WERI-Rb-1 (cell line): Measurements from ENCODE around the gene PLIN4.
"Not testable (repeated sequence)": the region's sequence is repeated elsewhere in the genome, so short reads cannot be mapped to it uniquely, and the experiment has no call there.

Experiments used
- DNase-seq: peaks from one replicate; pipeline ENCODE4 v3.0.0-alpha.2; 2020
- H3K27ac ChIP-seq: fragments of 250-450 bp; sonication (Bioruptor Pico); 2 replicates; pipeline ENCODE4 v1.5.1; 2020; ENCODE audit warnings: mild to moderate bottlenecking, moderate library complexity
- H3K27me3 ChIP-seq: fragments of 250-450 bp; sonication (Bioruptor Pico); 2 replicates; pipeline ENCODE4 v1.5.1; 2021; ENCODE audit warnings: mild to moderate bottlenecking, low read depth, moderate library complexity; ENCODE audit not compliant: insufficient read depth, severe bottlenecking
- H3K36me3 ChIP-seq: fragments of 250-450 bp; sonication (Bioruptor Pico); 2 replicates; pipeline ENCODE4 v1.5.1; 2020; ENCODE audit warnings: mild to moderate bottlenecking, moderate library complexity
- H3K4me3 ChIP-seq: 2 replicates; pipeline ENCODE4 v1.5.1; 2011; ENCODE audit warnings: low read depth, mild to moderate bottlenecking, control low read depth, low read length
- H3K9me3 ChIP-seq: fragments of 250-450 bp; sonication (Bioruptor Pico); 2 replicates; pipeline ENCODE4 v1.5.1; 2021; ENCODE audit warnings: mild to moderate bottlenecking, moderate library complexity; ENCODE audit not compliant: severe bottlenecking
- CTCF ChIP-seq: IDR thresholded peaks from 2 replicates; pipeline ENCODE4 v1.5.1; 2011; ENCODE audit warnings: low read depth, mild to moderate bottlenecking, control low read depth, inconsistent platforms, low read length

PLIN4 gene

GRCh38 chr19:4548238-4548584, 29.9 kb upstream of the PLIN4 start:
- H3K36me3 ChIP-seq = peaks cover 75% of the 10 kb centered on the region
- no peak overlapping the region for H3K27ac ChIP-seq
- TF ChIP-seq CTCF = no peak
- DNase-seq = no peak
- H3K27me3 ChIP-seq = no peaks in the 10 kb centered on the region
- H3K9me3 ChIP-seq = no peaks in the 10 kb centered on the region
- no peak overlapping the region for H3K4me3 ChIP-seq

- DNase-seq = peak; percentile 47
- Histone ChIP-seq H3K27ac (no peak overlapping the region), H3K4me3 (no peak overlapping the region), H3K9me3 (no peaks in the 10 kb centered on the region), H3K36me3 (peaks cover 68% of the 10 kb centered on the region), H3K27me3 (no peaks in the 10 kb centered on the region)
- TF ChIP-seq CTCF = peak; percentile 65
Observed at GRCh38 chr19:4547303-4548237, 29.3 kb upstream of the PLIN4 start.

GRCh38 chr19:4543842-4544647, 25.8 kb upstream of the PLIN4 start:
- Histone ChIP-seq H3K9me3 (peaks cover 13% of the 10 kb centered on the region), H3K27ac (no peak overlapping the region), H3K27me3 (no peaks in the 10 kb centered on the region), H3K4me3 (no peak overlapping the region), H3K36me3 (peaks cover 36% of the 10 kb centered on the region)
- no peak for DNase-seq
- TF ChIP-seq CTCF = no peak

GRCh38 chr19:4542896-4543841, 24.9 kb upstream of the PLIN4 start:
- Histone ChIP-seq H3K27me3 (no peaks in the 10 kb centered on the region), H3K27ac (no peak overlapping the region), H3K36me3 (peaks cover 27% of the 10 kb centered on the region), H3K9me3 (peaks cover 13% of the 10 kb centered on the region), H3K4me3 (no peak overlapping the region)
- no peak for TF ChIP-seq CTCF
- DNase-seq = no peak

- not testable (repeated sequence) for H3K4me3 ChIP-seq
Observed at GRCh38 chr19:4541806-4542145, 23.5 kb upstream of the PLIN4 start.

More at GRCh38 chr19:4541806-4542145, 23.5 kb upstream of the PLIN4 start:
- H3K36me3 ChIP-seq = peaks cover 16% of the 10 kb centered on the region
- not testable (repeated sequence) for H3K27ac ChIP-seq, H3K27me3 ChIP-seq, DNase-seq
- peaks cover 13% of the 10 kb centered on the region for H3K9me3 ChIP-seq
